Measurements from ENCODE around the gene TRABD2A. TPM values are rescaled to one million over a fixed set of nuclear protein-coding genes. Genes with fewer than 3 reads are reported as not detected.
A peak's percentile ranks its signal among the peaks of the same experiment; 100 is the strongest.

TRABD2A gene
- total RNA-seq, 1 experiment from 2014 or later, result 1.7 TPM

GRCh38 chr2:84880395-84880644, 564 bp downstream of the TRABD2A start:
- peaks cover 33% of the 10 kb centered on the region for H3K27me3 ChIP-seq (ENCODE audit: insufficient read depth, low read length)
- H4K8ac ChIP-seq (replicated peaks; ENCODE audit: insufficient read length, low read depth, low read length), result no peak overlapping the region
- H2BK12ac ChIP-seq (ENCODE audit: insufficient read length, low read depth, low read length), result no peak overlapping the region
- peaks cover 20% of the 10 kb centered on the region for H3K23me2 ChIP-seq (ENCODE audit: insufficient read length, low read depth, low read length, poor library complexity, severe bottlenecking)
- no peaks in the 10 kb centered on the region for H3K9me3 ChIP-seq (ENCODE audit: control insufficient read depth, low read depth, low read length)
- no peak overlapping the region for H3T11ph ChIP-seq (ENCODE audit: low read length)
- Mint-ChIP-seq H3K27me3 (ENCODE audit: low read depth) (peaks cover 99% of the 10 kb centered on the region), H3K27ac (no peak overlapping the region; a peak in 1 of 7 replicates), H3K4me1 (peaks cover 14 to 25% of the 10 kb centered on the region in 2 experiments), H3K4me3 (peak overlapping the region; percentile 55 to 89), H3K9me3 (no peaks in the 10 kb centered on the region; a peak in 1 of 5 replicates), H3K36me3 (ENCODE audit: insufficient read depth in 1 of 3, low read depth in 3 of 3) (no peaks in the 10 kb centered on the region)
- H3K4me2 ChIP-seq (ENCODE audit: insufficient read depth, insufficient read length, low read length), result peak overlapping the region; percentile 73
- H3K79me2 ChIP-seq (ENCODE audit: insufficient read depth, low read length), result no peaks in the 10 kb centered on the region
- H3K27ac ChIP-seq (ENCODE audit: insufficient read length, low read depth, low read length), result no peak overlapping the region
- H2AFZ ChIP-seq (ENCODE audit: low read length), result no peak overlapping the region
- no peak overlapping the region for H2BK120ac ChIP-seq (ENCODE audit: low read depth, low read length, poor library complexity, severe bottlenecking)
- no peak overlapping the region for H2BK15ac ChIP-seq (ENCODE audit: low read depth, low read length)
- H4K91ac ChIP-seq (ENCODE audit: insufficient read length, low read depth, low read length), result no peak overlapping the region
- H3K79me1 ChIP-seq (ENCODE audit: insufficient read depth, low read depth, low read length, poor library complexity, severe bottlenecking), result no peaks in the 10 kb centered on the region
- no peak overlapping the region for H3K23ac ChIP-seq (ENCODE audit: insufficient read length, low read depth, low read length)
- H4K5ac ChIP-seq (ENCODE audit: insufficient read length, low read depth, low read length), result no peak overlapping the region
- H2BK5ac ChIP-seq (ENCODE audit: insufficient read length, low read length), result no peak overlapping the region
- H3K56ac ChIP-seq (ENCODE audit: insufficient read length, low read depth, low read length), result no peak overlapping the region
- no peaks in the 10 kb centered on the region for H4K20me1 ChIP-seq (ENCODE audit: control insufficient read depth, insufficient read depth, insufficient read length)
- H2BK20ac ChIP-seq (ENCODE audit: low read depth, low read length, poor library complexity, severe bottlenecking), result no peak overlapping the region
- H3K18ac ChIP-seq (ENCODE audit: insufficient read length, low read depth, low read length), result no peak overlapping the region
- no peak for DNase-seq
- no peak overlapping the region for H3K14ac ChIP-seq (ENCODE audit: insufficient read depth, low read length)
- WGBS (ENCODE audit: extremely low coverage, insufficient read length, low lambda C conversion rate), result no CpG with 5 or more reads among the region's 8 CpGs
- no peak overlapping the region for H2AK5ac ChIP-seq (ENCODE audit: insufficient read length, low read length)
- no peak overlapping the region for H3K4ac ChIP-seq (ENCODE audit: low read depth, low read length)
- H3K9ac ChIP-seq (ENCODE audit: extremely low read depth, insufficient read length, low read length), result peak overlapping the region; percentile 23
- TF ChIP-seq CTCF (conservative IDR thresholded peaks at IDR 0.05), result no peak
- no peaks in the 10 kb centered on the region for H3K4me1 ChIP-seq (ENCODE audit: insufficient read depth, low read length)
